NCI-H2107 treated with DMSO at 0.1 percent for 48 hours (cell line): Measurements from ENCODE around the gene CLCN5.
A peak's percentile ranks its signal among the peaks of the same experiment; 100 is the strongest.

Experiments used
- DNase-seq: peaks from one replicate; lab custom pipeline; 2025; ENCODE audit not compliant: unreplicated experiment; lab: John Stamatoyannopoulos, UW

CLCN5 gene

GRCh38 chrX:50075630-50076339 lies 153.4 kb downstream of the CLCN5 start:
- no peak for DNase-seq

- peak; percentile 1 for DNase-seq
Measured at GRCh38 chrX:50081282-50081889, 159.0 kb downstream of the CLCN5 start.

- no peak for DNase-seq
Measured at GRCh38 chrX:50082741-50083140, 160.3 kb downstream of the CLCN5 start.

- DNase-seq, result no peak
Measured at GRCh38 chrX:50088645-50089044, 166.2 kb downstream of the CLCN5 start.

GRCh38 chrX:50093625-50094024 lies 171.2 kb downstream of the CLCN5 start:
- no peak for DNase-seq

- DNase-seq, result no peak
Measured at GRCh38 chrX:50097071-50097470, 174.7 kb downstream of the CLCN5 start.

GRCh38 chrX:50098241-50098640 lies 175.8 kb downstream of the CLCN5 start:
- DNase-seq, result no peak

- DNase-seq, result no peak
Measured at GRCh38 chrX:50098749-50099148, 176.4 kb downstream of the CLCN5 start.

GRCh38 chrX:50099331-50099730 lies 176.9 kb downstream of the CLCN5 start:
- DNase-seq, result no peak

- DNase-seq, result peak; percentile 5
Measured at GRCh38 chrX:50100188-50100587, 177.8 kb downstream of the CLCN5 start.

GRCh38 chrX:50103176-50103575 lies 180.8 kb downstream of the CLCN5 start:
- no peak for DNase-seq

- no peak for DNase-seq
Measured at GRCh38 chrX:50103866-50104566, 181.6 kb downstream of the CLCN5 start.

- no peak for DNase-seq
Measured at GRCh38 chrX:50106051-50106675, 183.8 kb downstream of the CLCN5 start.

GRCh38 chrX:50107470-50107869 lies 185.1 kb downstream of the CLCN5 start:
- no peak for DNase-seq

- no peak for DNase-seq
Measured at GRCh38 chrX:50108264-50108663, 185.9 kb downstream of the CLCN5 start.

GRCh38 chrX:50111742-50112141 lies 189.3 kb downstream of the CLCN5 start:
- DNase-seq, result no peak

GRCh38 chrX:50114113-50114512 lies 191.7 kb downstream of the CLCN5 start:
- no peak for DNase-seq

- no peak for DNase-seq
Measured at GRCh38 chrX:50115973-50116372, 193.6 kb downstream of the CLCN5 start.

GRCh38 chrX:50117476-50117875 lies 195.1 kb downstream of the CLCN5 start:
- DNase-seq, result no peak

GRCh38 chrX:50125480-50125879 lies 203.1 kb downstream of the CLCN5 start:
- no peak for DNase-seq

- no peak for DNase-seq
Measured at GRCh38 chrX:50147972-50148371, 225.6 kb downstream of the CLCN5 start.
